ENCODE results near the gene MIF. TPM values are rescaled to one million over a fixed set of nuclear protein-coding genes. Genes with fewer than 3 reads are reported as not detected.

MIF gene
- total RNA-seq = 100 to 1,000 TPM; 176 to 273 TPM

DNA sequence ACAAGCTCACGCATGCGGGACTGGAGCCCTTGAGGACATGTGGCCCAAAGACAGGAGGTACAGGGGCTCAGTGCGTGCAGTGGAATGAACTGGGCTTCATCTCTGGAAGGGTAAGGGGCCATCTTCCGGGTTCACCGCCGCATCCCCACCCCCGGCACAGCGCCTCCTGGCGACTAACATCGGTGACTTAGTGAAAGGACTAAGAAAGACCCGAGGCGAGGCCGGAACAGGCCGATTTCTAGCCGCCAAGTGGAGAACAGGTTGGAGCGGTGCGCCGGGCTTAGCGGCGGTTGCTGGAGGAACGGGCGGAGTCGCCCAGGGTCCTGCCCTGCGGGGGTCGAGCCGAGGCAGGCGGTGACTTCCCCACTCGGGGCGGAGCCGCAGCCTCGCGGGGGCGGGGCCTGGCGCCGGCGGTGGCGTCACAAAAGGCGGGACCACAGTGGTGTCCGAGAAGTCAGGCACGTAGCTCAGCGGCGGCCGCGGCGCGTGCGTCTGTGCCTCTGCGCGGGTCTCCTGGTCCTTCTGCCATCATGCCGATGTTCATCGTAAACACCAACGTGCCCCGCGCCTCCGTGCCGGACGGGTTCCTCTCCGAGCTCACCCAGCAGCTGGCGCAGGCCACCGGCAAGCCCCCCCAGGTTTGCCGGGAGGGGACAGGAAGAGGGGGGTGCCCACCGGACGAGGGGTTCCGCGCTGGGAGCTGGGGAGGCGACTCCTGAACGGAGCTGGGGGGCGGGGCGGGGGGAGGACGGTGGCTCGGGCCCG is at the start of gene MIF:
MIF (plus strand) TSS at position 439 of the 765 bp plus-strand sequence; CDS start at position 531, 92 bp downstream.
- Histone ChIP-seq H3K27me3 (no peaks in the 10 kb centered on the region), H3K36me3 (peaks cover 15% of the 10 kb centered on the region), H3K27ac (peak within 1 kb of the TSS; percentile 90 to 94), H3K9me3 (no peaks in the 10 kb centered on the region), H3K4me1 (peaks cover 0 to 38% of the 10 kb centered on the region in 2 donors), H3K4me3 (peak within 1 kb of the TSS; percentile 59 to 73)
- peak; percentile 95 for DNase-seq (ENCODE audit: low spot score)
- TF ChIP-seq, protein P1, sequence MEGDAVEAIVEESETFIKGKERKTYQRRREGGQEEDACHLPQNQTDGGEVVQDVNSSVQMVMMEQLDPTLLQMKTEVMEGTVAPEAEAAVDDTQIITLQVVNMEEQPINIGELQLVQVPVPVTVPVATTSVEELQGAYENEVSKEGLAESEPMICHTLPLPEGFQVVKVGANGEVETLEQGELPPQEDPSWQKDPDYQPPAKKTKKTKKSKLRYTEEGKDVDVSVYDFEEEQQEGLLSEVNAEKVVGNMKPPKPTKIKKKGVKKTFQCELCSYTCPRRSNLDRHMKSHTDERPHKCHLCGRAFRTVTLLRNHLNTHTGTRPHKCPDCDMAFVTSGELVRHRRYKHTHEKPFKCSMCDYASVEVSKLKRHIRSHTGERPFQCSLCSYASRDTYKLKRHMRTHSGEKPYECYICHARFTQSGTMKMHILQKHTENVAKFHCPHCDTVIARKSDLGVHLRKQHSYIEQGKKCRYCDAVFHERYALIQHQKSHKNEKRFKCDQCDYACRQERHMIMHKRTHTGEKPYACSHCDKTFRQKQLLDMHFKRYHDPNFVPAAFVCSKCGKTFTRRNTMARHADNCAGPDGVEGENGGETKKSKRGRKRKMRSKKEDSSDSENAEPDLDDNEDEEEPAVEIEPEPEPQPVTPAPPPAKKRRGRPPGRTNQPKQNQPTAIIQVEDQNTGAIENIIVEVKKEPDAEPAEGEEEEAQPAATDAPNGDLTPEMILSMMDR (IDR thresholded peaks at IDR 0.05) = peak; percentile 67 to 78

DNA sequence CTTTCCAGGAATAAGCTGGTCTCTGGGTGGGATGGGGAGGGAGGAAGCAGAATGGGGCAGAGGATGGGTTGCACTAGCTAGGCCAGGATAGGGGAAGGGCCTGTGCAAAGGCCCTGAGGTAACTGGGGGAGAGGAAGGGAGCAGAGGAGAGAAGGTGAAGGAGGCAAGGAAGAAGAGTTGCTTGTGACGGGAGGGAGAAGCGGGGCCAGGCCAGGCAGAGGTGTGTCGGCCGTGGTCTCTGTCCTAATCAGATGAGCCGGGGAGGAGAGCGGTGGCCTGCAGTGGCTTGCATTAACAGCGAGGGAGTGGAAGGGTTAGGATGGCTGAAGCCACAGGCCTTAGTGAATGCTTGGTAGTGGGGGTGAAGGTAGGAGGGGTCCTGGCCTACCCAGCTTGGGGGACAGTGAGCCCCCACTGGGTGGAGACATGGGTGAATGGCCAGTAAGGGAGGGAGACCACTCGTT is 49.4 kb upstream of the MIF start:
- Histone ChIP-seq H3K27ac (peak overlapping the region; percentile 27 to 73), H3K27me3 (no peaks in the 10 kb centered on the region), H3K9me3 (no peaks in the 10 kb centered on the region), H3K4me1 (peaks cover 0 to 45% of the 10 kb centered on the region in 2 donors), H3K36me3 (no peaks in the 10 kb centered on the region), H3K4me3 (no peak overlapping the region)
- DNase-seq (ENCODE audit: low spot score) = no peak
- TF ChIP-seq, protein P1 (IDR thresholded peaks at IDR 0.05) = no peak

DNA sequence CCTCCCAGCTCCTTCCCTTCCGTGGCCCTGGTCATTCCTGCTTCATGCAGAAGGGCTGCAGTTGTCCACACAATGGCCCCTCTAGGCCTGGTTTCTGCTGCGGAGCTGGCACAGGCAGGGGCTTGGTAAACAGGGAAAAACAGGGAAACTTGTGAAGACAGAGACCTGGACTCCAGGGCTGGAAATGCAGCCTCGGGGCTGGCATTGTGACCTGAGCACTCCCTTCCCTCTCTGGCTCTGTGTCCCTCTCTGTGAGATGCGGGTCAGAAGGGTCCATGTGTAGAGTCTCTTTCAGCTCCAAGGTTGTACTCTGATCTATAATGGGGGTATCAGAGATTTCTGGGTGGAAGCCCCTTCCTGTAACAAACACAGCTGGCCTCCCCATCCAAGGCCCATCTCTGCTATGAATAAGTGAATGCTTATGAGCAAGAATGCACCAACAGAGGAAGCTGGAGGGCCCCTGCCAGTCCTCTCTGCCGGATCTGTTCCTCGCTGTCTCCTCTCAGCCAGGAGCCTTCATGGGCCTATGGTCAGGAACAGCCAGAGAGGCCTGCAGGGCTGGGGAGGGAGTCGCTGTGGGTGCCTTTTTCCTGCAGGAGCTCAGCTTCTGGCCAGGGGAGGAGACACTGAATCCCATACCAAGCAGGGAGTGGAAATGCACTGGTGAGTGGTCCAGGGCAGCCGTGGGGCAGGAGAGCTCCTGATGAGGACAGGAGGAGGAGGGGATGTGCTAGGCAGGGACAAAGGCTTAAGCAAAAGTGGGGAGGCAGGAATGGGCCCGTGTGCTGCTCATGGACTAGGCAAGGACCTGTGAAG is 48.7 kb upstream of the MIF start:
- no peaks in the 10 kb centered on the region for H3K27me3 ChIP-seq
- DNase-seq (ENCODE audit: low spot score) = no peak
- TF ChIP-seq, protein P1 (IDR thresholded peaks at IDR 0.05) = no peak
- no peaks in the 10 kb centered on the region for H3K9me3 ChIP-seq
- H3K4me1 ChIP-seq = peaks cover 0 to 46% of the 10 kb centered on the region in 2 donors
- no peak overlapping the region for H3K4me3 ChIP-seq
- no peaks in the 10 kb centered on the region for H3K36me3 ChIP-seq
- H3K27ac ChIP-seq = peak overlapping the region; percentile 62 to 73

DNA sequence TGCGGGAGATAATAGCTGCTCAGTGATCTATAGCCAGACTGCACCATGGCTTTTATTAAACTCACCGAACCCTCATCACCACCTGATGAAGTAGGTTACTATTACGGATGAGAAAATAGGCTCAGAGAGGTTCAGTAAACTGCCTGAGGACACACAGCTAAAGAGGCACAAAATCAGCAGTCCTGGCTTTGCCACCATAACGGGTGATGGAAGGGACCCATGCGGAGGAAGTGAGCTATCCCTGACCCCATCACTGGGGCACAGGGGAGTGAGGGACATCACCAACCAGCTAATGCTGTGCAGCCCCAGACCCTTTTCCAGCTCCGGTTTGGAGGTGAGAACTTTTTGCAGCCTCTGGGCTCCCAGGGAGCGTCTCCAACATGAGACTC is 48.1 kb upstream of the MIF start:
- no peaks in the 10 kb centered on the region for H3K36me3 ChIP-seq
- peaks cover 0 to 46% of the 10 kb centered on the region in 2 donors for H3K4me1 ChIP-seq
- H3K27ac ChIP-seq = peak overlapping the region; percentile 62 to 73
- DNase-seq (ENCODE audit: low spot score) = no peak
- H3K9me3 ChIP-seq = no peaks in the 10 kb centered on the region
- TF ChIP-seq, protein P1 (IDR thresholded peaks at IDR 0.05) = no peak
- no peak overlapping the region for H3K4me3 ChIP-seq
- H3K27me3 ChIP-seq = no peaks in the 10 kb centered on the region

DNA sequence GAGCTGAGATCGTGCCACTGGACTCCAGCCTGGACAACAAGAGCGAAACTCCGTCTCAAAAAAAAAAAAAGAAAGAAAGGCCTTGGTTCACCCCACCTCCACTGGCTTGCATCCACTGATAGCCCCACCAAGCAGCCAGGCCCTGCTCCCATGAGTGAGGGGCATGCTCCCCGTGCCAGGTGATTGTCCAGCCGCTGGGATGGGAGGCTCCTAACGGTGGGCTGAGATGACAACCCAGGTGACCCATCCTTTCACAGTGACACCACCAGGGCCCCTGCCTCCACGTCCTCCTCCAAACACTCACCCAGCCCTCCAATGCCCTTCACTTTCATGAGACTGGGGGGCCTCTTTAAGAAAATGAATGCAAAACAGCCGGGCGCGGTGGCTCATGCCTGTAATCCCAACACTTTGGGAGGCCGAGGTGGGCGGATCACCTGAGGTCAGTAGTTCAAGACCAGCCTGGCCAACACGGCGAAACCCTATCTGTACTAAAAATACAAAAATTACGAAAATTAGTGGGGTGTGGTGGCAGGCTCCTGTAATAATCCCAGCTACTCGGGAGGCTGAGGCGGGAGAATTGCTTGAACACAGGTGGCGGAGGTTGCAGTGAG is 46.8 kb upstream of the MIF start:
- Histone ChIP-seq H3K4me1 (peaks cover 0 to 46% of the 10 kb centered on the region in 2 donors), H3K4me3 (no peak overlapping the region), H3K27me3 (no peaks in the 10 kb centered on the region), H3K9me3 (no peaks in the 10 kb centered on the region), H3K36me3 (no peaks in the 10 kb centered on the region), H3K27ac (peak overlapping the region; percentile 62 to 73)
- TF ChIP-seq, protein P1 (IDR thresholded peaks at IDR 0.05) = no peak
- no peak for DNase-seq (ENCODE audit: low spot score)

All from right atrium auricular region (tissue), 2 donors.